C4-2B (cell line): Measurements from ENCODE around the gene UMPS.

Experiments
- ZFX ChIP-seq: fragments of 450-650 bp; IDR thresholded peaks from 2 replicates; pipeline ENCODE4 v1.6.1; 2017
- TF ChIP-seq, protein P1 (sequence below): fragments of 450-650 bp; conservative IDR thresholded peaks from 2 replicates; pipeline ENCODE4 v1.5.1; 2017; ENCODE audit warnings: mild to moderate bottlenecking

DNA sequence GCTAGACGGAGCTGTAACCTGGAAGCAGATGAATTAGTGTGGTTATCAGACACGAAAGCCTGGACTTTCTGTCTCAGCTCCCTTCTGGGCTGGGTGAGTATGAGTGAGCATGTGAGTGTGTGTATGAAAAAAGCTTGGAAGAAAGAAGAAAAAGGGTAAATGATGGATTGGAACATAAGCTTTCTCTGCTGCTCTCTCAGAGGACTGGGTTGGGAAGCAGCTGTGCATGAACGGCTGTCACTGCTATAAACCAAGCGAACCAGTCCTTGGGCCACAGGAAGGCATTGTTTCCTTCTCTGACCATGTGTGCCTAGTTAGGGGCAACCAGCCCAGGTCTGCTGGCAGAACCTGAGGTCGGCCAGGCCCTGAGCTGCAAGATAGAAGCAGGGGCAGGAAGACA, 37.0 kb downstream of the UMPS start:
- TF ChIP-seq, protein P1, sequence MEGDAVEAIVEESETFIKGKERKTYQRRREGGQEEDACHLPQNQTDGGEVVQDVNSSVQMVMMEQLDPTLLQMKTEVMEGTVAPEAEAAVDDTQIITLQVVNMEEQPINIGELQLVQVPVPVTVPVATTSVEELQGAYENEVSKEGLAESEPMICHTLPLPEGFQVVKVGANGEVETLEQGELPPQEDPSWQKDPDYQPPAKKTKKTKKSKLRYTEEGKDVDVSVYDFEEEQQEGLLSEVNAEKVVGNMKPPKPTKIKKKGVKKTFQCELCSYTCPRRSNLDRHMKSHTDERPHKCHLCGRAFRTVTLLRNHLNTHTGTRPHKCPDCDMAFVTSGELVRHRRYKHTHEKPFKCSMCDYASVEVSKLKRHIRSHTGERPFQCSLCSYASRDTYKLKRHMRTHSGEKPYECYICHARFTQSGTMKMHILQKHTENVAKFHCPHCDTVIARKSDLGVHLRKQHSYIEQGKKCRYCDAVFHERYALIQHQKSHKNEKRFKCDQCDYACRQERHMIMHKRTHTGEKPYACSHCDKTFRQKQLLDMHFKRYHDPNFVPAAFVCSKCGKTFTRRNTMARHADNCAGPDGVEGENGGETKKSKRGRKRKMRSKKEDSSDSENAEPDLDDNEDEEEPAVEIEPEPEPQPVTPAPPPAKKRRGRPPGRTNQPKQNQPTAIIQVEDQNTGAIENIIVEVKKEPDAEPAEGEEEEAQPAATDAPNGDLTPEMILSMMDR, result no peak
- no peak for TF ChIP-seq ZFX
